Heart left ventricle (tissue), 16 donors: ENCODE results near the gene NAA60. TPM values are rescaled to one million over a fixed set of nuclear protein-coding genes. Genes with fewer than 3 reads are reported as not detected.

Source experiments
- ATAC-seq, 4 donors: fragments of 200-7000 bp; cut with Tn5 transposase; one replicate each; pipeline ENCODE4 v1.9.1; 2020 to 2022; ENCODE audit warnings: moderate library complexity in 4 of 4, mild to moderate bottlenecking in 3 of 4, moderate number of reproducible peaks in 1 of 4
- DNase-seq, 5 donors: peaks; one replicate each; pipeline ENCODE4 v3.0.0-alpha.2; 2020
- H3K27ac ChIP-seq, 12 donors: fragments of 200-600 bp; sonication (generic) in 4 of 12; one replicate each; pipeline versions ENCODE4 v1.5.0 to v1.8.0; 2016 to 2022; ENCODE audit warnings: mild to moderate bottlenecking in 2 of 12
- H3K27me3 ChIP-seq, 9 donors: fragments of 200-600 bp; sonication (generic) in 2 of 9; one replicate each; pipeline versions ENCODE4 v1.5.1 to v1.8.0; 2016 to 2022; ENCODE audit warnings: mild to moderate bottlenecking in 3 of 9
- H3K36me3 ChIP-seq, 9 donors: fragments of 200-600 bp; sonication (generic) in 2 of 9; one replicate each; pipeline versions ENCODE4 v1.5.0 to v1.8.0; 2018 to 2022; ENCODE audit warnings: mild to moderate bottlenecking in 2 of 9
- H3K4me1 ChIP-seq, 12 donors: fragments of 200-600 bp; sonication (generic) in 4 of 12; one replicate each; pipeline versions ENCODE4 v1.5.0 to v1.8.0; 2016 to 2022; ENCODE audit warnings: mild to moderate bottlenecking in 3 of 12
- H3K4me3 ChIP-seq, 12 donors: fragments of 200-600 bp; sonication (generic) in 4 of 12; one replicate each; pipeline versions ENCODE4 v1.5.0 to v1.8.0; 2017 to 2022; ENCODE audit warnings: mild to moderate bottlenecking in 9 of 12, moderate library complexity in 4 of 12
- H3K9me3 ChIP-seq, 12 donors: fragments of 200-600 bp; sonication (generic) in 4 of 12; one replicate each; pipeline versions ENCODE4 v1.5.0 to v1.8.0; 2016 to 2022; ENCODE audit warnings: mild to moderate bottlenecking in 1 of 12
- POLR2A ChIP-seq, 2 donors: fragments of 450-650 bp; IDR thresholded peaks; one replicate each; pipeline ENCODE4 v1.6.1; 2017; ENCODE audit warnings: antibody characterized with exemption in 2 of 2, mild to moderate bottlenecking in 2 of 2, moderate library complexity in 2 of 2
- WGBS, 4 donors: extraction: QIAGEN DNeasy Blood & Tissue Kit in 2 of 4; methylation state at CpG; one replicate each; pipeline versions ENCODE4 v1.1.5 to v1.1.7; 2013 to 2018; 5-methylcytosine and 5-hydroxymethylcytosine counted together
- intact Hi-C, 10 donors: fragments of 100-400 bp; cut with DNase I; formaldehyde crosslinking; loops; one replicate each; pipeline versions ENCODE4 v1.11.1 to v1.14.2; 2022
- polyA plus RNA-seq, 2 donors: library from polyadenylated mRNA; stranded (reverse); fragments of 200-250 nt; gene quantifications; one replicate each; pipeline ENCODE4 v1.2.3, GENCODE V29; 2013
- total RNA-seq, 9 donors: library from RNA; depleted of rRNA in 2 of 9; stranded (reverse); fragments of >200 nt in 2 of 9; fragmentation: NEBNext Ultra II Directional in 3 of 9; extraction: Animal tissue kit (Norgen Biotek cat#: 25700) in 3 of 9; gene quantifications; one replicate each; pipeline versions ENCODE4 v1.1.0 to v1.2.4, GENCODE V29; 2016 to 2023
- TF ChIP-seq, protein P1 (sequence below), 12 donors: fragments of 200-600 bp; sonication (generic) in 4 of 12; IDR thresholded peaks; one replicate each; pipeline versions ENCODE4 v1.5.0 to v1.8.0; 2018 to 2022; ENCODE audit warnings: antibody characterized with exemption in 12 of 12, mild to moderate bottlenecking in 5 of 12
- donor health status: ischemic (EF 13 %, LVEDD 7.1; RV severe dilation, severe dysfunction).
- donor health status: healthy with polysubstance abuse.
- donor health status: DM: no; HTN: yes; CAD: no.
- donor health status: DM: no; HTN: no; CAD: no.
- donor health status: ischemic (EF 25% LVEDD 6.9; RV normal size, moderate dysfunction).
- donor health status: ischemic (EF 25% LVEDD 5.7; RV mildly dilated, moderate dysfunction).
- donor health status: healthy.
- donor health status: DM: yes; HTN: yes; CAD: no.
- donor health status: ischemic (EF 35%, LVEDD 5.7; RV mildly dilated, moderate dysfunction).
- donor health status: nonischemic (EF 11% LVEDD 7.7; RV severe dilation, severe dysfunction).
- donor health status: DM: yes; HTN: yes; CAD: no.
- donor health status: PGD.
- donor health status: ischemic (EF 29% LVEDD 5.4; RV normal size, mild dysfunction).
- donor health status: nonischemic (EF 23%, LVEDD 6.1; RV moderate dilation, normal function).

Gene NAA60
- total and polyA plus RNA-seq, 11 donors = 30.3 to 61.9 (median 38.6) TPM

DNA sequence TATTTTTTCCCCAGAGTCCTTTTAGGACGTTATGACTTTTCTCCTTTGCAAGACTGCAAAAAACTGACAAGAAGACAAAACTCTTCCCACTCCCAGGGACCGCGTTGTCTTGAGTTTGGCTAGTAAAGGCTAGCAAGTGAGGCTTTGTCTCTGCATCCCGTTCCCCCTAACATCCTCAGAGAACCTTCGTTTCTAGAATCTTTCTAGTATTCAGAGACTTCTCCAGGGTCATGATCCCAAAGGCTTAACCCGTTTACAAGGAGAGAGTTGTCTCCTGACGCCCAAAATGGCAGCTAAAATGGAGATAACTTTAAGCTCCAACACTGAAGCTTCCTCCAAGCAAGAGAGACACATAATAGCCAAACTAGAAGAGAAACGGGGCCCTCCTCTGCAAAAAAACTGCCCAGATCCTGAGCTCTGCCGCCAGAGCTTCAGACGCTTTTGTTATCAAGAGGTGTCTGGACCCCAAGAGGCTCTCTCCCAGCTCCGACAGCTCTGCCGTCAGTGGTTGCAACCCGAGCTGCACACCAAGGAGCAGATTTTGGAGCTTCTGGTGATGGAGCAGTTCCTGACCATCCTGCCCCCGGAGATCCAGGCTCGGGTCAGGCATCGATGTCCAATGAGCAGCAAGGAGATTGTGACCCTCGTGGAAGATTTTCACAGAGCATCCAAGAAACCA, 41.6 kb upstream of the NAA60 start:
- DNase-seq (no peak), ATAC-seq (no peak)
- H3K36me3 ChIP-seq = peaks cover 5 to 63% (median 37%) of the 10 kb centered on the region in 9 donors
- H3K4me3 ChIP-seq = peak overlapping the region; percentile 39 to 99 (median 90)
- WGBS, 4 donors = 26 to 31% (median 28%) methylated on average over 17 of the region's 17 CpGs
- H3K9me3 ChIP-seq = peaks cover 0 to 65% (median 23%) of the 10 kb centered on the region in 12 donors
- H3K27ac ChIP-seq = peak overlapping the region; percentile 22 to 93 (median 84)
- intact Hi-C loops = loop anchor here in 9 of 10 donors (1.0 to 10.0 kb wide), 13 partner anchors 37 to 103 kb away; partner anchors contain the start of genes CLUAP1 (in 3 of the 9), NAA60 (in 2 of the 9), ZNF597 (in 2 of the 9) and C16orf90 (in 1 of the 9)
- H3K27me3 ChIP-seq = no peaks in the 10 kb centered on the region
- TF ChIP-seq POLR2A (IDR thresholded peaks at IDR 0.05) = no peak
- TF ChIP-seq, protein P1, sequence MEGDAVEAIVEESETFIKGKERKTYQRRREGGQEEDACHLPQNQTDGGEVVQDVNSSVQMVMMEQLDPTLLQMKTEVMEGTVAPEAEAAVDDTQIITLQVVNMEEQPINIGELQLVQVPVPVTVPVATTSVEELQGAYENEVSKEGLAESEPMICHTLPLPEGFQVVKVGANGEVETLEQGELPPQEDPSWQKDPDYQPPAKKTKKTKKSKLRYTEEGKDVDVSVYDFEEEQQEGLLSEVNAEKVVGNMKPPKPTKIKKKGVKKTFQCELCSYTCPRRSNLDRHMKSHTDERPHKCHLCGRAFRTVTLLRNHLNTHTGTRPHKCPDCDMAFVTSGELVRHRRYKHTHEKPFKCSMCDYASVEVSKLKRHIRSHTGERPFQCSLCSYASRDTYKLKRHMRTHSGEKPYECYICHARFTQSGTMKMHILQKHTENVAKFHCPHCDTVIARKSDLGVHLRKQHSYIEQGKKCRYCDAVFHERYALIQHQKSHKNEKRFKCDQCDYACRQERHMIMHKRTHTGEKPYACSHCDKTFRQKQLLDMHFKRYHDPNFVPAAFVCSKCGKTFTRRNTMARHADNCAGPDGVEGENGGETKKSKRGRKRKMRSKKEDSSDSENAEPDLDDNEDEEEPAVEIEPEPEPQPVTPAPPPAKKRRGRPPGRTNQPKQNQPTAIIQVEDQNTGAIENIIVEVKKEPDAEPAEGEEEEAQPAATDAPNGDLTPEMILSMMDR (IDR thresholded peaks at IDR 0.05) = no peak
- H3K4me1 ChIP-seq = peaks cover 0 to 33% (median 18%) of the 10 kb centered on the region in 12 donors

DNA sequence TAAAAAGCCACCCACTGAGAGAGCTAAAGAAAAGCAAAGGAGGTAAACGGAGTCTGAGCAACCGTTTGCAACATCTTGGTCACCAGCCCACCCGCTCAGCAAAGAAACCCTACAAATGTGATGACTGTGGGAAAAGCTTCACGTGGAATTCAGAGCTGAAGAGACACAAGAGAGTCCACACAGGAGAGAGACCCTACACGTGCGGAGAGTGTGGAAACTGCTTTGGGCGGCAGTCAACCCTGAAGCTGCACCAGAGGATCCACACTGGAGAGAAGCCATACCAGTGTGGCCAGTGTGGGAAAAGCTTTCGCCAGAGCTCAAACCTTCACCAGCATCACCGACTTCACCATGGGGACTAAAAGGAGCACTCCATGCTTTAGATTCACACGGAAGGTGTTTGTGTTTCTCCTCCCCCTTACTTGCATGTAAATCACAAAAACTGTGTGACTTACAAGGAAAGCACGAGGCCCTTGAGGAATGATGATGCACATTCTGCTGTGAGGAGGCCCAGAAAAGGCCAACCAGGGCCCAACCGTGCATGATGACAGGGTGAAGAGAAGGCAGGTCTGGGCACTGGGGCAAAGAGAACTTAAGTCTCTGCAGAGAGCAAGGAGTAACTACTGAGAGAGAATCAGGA, 34.8 kb upstream of the NAA60 start:
- H3K27ac ChIP-seq = no peak overlapping the region
- no peak overlapping the region for H3K4me3 ChIP-seq
- H3K36me3 ChIP-seq = peaks cover 16 to 81% (median 50%) of the 10 kb centered on the region in 9 donors
- peaks cover 9 to 100% (median 83%) of the 10 kb centered on the region in 12 donors for H3K9me3 ChIP-seq
- ATAC-seq = no peak
- no peaks in the 10 kb centered on the region for H3K27me3 ChIP-seq
- WGBS, 4 donors = 96 to 97% (median 96%) methylated on average over 11 to 12 of the region's 12 CpGs
- peaks cover 0 to 3% (median 0%) of the 10 kb centered on the region in 12 donors for H3K4me1 ChIP-seq
- TF ChIP-seq, protein P1 (IDR thresholded peaks at IDR 0.05) = no peak
- no peak for TF ChIP-seq POLR2A (IDR thresholded peaks at IDR 0.05)
- DNase-seq = no peak
- intact Hi-C loops = loop anchor here in 4 of 10 donors (10.0 kb wide), 2 partner anchors 46 to 96 kb away; partner anchors contain the start of gene CLUAP1 (in 2 of the 4)

DNA sequence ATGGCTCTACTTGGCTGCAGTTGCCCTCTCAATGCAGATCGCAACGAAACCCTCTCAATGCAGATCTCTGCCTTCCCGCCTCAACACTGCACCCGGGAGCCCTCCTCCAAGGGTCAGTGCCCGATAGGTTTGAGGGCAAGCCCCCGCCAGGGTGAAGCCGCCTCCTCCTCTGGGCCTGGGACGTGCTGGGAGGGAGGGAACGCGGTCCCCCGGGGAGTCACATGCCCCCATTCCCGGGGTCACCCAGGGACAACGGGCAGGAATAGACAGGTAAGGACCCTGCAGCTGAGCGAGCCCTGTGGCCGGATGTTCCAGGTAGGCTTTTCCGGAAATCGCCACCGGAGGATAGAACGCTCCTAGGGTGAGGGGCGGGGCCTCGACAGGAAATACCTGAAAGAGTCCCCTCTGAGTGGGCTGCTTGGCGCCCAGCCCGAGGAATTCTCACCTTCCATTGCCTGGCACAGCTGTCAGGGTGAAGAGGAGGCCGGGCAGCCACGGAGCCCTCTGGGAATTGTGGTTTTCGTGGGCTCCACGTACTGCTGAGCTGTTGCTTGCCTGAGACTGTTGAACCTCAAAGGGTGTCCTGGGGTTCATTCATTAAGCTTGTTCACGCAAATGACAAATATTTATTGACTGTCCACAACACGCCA, 29.6 kb upstream of the NAA60 start:
- DNase-seq = no peak

More for the DNA sequence above, 29.6 kb upstream of the NAA60 start:
- Histone ChIP-seq H3K27me3 (no peaks in the 10 kb centered on the region), H3K27ac (no peak overlapping the region), H3K4me3 (no peak overlapping the region), H3K9me3 (peaks cover 5 to 97% (median 67%) of the 10 kb centered on the region in 12 donors), H3K36me3 (peaks cover 0 to 29% (median 3%) of the 10 kb centered on the region in 9 donors), H3K4me1 (no peaks in the 10 kb centered on the region)
- intact Hi-C loops = loop anchor here in 1 of 10 donors (10.0 kb wide), 1 partner anchor 219 kb away; no protein-coding TSS in a partner anchor
- no peak for TF ChIP-seq POLR2A (IDR thresholded peaks at IDR 0.05)
- TF ChIP-seq, protein P1 (IDR thresholded peaks at IDR 0.05) = no peak
- 30 to 47% (median 45%) methylated on average over 15 to 29 of the region's 29 CpGs for WGBS, 4 donors
- no peak for ATAC-seq
